ENCODE measurements around the gene ZNF343.
A peak's percentile ranks its signal among the peaks of the same experiment; 100 is the strongest.

The ZNF343 gene

DNA sequence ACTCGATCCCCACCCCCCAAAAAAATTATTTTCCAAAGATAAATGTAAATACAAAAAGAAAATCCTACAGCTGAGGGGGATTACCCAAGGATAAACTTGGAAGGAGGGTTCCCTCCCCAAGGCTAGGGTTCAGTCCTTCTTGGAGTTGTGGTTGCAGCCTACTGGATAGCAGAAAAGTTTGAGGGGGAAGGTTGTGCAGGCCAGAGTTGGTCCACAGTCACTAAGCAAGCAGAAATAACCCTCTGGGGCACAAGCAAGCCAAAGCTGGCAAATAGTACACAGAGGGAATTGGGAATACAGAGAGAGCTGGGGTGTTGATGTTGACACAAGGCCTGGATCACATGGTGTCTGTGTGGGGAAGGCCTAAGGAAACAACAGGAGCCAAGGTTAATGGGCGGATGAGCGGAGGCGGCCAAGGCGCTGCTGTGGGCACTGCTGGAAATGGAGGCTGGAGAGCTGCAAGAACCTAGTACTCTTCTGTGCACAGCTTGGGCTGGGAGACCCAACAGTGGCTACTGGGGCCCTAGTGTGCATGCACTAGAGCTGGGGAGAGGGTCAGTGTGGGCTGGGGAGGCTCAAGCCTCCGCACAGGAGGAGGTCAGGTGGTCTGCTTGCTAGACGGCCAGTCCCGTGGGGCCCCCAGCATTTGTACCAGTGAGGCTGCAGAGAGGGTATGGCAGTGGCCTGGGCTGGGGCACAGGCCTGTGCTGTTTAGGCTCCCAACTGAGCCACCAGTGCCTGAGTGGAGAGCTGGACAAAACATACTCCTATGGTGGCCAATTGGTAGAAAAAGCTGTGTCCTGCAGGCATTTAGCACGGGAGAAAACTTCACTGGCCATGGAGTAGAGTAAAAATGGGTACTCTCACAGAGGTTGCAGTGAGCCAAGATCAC lies 32.6 kb downstream of the ZNF343 start:
- no peak for DNase-seq (ENCODE audit: low read depth in 2 of 2, low spot score in 1 of 2)

DNA sequence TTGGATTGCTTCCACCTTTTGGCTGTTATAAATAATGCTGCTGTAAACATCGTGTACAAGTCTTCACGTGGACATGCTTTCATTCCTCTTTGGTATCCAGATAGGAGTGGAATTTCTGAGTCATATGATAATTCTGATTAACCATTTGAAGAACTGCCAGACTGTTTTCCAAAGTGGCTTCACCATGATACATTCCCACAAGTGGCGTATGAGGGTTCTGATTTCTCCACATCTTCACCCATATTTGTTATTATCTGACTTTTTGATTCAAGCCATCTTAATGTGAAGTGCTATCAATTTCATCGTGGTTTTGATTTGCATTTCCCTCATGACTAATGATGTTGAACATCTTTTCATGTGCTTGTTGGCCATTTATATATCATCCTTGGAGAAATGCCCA lies 35.2 kb downstream of the ZNF343 start:
- no peak for DNase-seq (ENCODE audit: low read depth in 2 of 2, low spot score in 1 of 2)

DNA sequence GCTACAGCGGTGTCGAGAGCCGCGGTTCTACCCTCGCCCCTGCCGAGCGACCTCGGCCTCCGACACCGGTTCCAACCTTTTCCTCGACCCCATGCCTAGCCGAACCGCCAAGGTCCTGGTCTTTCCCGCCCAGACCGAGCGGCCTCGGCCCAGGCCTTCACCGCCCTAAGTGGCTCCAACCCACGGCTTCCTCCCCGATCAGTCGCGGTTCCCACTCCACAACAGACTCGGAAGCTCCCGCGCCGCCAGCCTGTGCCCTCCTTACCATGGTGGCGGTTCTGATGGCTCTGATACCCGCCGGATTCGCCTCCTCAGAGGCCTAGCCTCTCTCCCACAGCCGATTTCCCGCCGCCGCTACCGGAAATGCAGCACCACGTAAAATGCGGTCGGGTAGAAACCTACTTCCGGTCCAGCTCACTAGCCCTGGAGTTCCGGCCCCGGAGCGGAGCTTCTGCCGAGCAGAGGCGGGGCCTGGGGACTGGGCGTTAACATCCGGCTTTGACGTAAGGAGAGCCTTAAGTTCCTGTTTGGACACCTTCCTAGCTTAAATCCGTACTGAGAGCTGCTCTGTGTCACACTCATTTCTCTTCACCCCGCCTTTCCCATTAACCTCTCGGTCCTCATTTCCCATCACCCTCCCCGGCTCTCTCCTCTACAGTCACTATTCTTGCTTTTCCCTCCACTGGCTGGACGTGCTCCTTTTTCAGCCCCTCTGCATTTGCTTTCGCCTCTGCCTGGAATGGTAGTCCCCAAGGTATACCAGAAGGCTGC lies 38.1 kb downstream of the ZNF343 start, which contains the start of gene SNRPB:
Gene SNRPB (minus strand): TSS at position 367 of the 771 bp plus-strand sequence. CDS start 99 bp downstream, at position 268.
- DNase-seq (ENCODE audit: low read depth in 2 of 2, low spot score in 1 of 2), result peak; percentile 89 to 92

DNA sequence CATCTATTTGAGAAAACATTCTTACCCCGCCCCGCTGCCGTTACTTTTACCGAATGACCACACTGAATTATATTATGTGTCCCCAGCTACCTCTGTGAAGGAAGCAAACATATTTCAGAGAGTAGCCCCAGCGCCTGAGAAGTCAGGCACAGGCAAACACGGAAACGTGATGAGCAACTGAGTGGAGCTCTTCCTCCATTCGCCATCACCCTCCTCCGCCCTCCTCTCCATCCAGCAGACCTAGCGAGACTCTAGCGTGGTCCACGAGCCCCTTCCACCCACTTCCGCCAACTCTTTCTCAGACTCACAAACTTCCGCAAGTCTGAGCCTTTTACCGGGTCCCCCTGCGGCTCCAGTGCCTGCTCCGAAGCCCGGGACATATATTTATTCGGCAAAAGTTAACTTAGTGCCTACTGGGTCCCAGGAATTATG lies 38.7 kb downstream of the ZNF343 start:
- peak; percentile 18 to 35 for DNase-seq (ENCODE audit: low read depth in 2 of 2, low spot score in 1 of 2)

DNA sequence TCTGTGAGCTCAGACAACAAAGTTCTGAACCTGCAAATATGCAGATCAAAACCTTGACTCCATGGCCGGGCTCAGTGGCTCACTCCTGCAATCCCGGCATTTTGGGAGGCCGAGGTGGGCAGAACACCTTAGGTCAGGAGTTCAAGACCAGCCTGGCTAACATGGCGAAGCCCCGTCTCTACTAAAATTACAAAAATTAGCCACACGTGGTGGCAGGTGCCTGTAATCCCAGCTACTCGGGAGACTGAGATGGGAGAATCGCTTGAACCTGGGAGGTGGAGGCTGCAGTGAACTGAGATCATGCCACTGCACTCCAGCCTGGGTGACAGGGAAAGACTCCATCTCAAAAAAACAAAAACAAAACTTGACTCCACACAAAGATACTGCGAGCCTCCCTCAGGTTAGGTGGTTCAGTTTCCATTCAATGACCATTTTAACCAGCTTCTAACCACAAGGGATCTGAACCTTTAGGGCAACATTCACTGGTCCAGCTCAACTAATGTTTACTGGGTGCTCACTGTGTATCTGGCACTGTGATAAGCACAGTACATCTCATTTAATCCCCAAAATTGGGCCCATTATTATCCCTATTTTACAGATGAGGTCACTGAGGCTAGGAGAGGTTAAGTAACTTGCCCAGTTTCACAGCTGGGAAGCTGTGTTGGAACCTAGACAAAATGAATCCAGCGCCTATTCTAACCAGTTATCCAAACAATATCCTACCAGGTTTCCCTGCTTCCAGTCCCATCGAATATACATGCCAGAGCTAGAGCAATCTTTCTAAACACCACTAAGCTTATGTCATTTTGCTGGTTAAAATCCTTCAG lies 39.9 kb downstream of the ZNF343 start:
- no peak for DNase-seq (ENCODE audit: low read depth in 2 of 2, low spot score in 1 of 2)

DNA sequence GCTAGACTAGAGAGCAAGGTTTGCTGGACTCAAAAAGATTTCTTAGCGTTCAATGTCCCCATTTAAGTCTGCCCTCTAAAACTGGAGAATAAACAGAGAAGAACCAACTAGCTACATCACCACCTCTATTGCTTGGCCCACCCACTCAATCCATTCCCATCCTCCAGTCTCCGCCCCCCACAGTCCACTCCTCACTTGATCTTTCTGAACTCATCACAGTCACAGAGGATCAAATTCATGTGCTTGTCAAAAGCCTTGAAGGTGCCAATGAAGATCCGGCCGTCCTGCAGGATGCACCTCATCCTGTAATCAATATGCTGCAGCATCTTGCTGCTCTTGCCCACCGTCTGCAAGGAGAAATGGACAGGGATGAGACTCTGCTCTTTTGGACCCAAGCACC lies 41.3 kb downstream of the ZNF343 start:
- no peak for DNase-seq (ENCODE audit: low read depth in 2 of 2, low spot score in 1 of 2)

DNA sequence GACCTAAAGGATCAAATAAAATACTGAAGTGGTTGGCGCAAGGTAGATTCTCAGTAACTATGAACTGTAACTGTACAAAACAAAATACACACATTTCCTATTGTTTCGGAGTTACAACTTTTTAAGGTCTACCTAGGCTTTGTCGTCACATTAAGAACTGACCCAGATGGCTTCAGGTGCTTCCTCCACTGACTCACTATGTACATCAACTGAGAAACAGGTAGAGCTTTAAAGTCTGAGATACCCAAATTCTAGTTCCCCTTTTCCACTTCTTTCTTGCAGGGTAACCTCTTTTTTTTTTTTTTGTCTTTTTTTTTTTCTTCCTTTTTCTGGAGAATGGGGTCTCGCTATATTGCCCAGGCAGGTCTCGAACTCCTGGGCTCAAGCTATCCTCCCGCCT lies 43.6 kb downstream of the ZNF343 start:
- no peak for DNase-seq (ENCODE audit: low read depth in 2 of 2, low spot score in 1 of 2)

DNA sequence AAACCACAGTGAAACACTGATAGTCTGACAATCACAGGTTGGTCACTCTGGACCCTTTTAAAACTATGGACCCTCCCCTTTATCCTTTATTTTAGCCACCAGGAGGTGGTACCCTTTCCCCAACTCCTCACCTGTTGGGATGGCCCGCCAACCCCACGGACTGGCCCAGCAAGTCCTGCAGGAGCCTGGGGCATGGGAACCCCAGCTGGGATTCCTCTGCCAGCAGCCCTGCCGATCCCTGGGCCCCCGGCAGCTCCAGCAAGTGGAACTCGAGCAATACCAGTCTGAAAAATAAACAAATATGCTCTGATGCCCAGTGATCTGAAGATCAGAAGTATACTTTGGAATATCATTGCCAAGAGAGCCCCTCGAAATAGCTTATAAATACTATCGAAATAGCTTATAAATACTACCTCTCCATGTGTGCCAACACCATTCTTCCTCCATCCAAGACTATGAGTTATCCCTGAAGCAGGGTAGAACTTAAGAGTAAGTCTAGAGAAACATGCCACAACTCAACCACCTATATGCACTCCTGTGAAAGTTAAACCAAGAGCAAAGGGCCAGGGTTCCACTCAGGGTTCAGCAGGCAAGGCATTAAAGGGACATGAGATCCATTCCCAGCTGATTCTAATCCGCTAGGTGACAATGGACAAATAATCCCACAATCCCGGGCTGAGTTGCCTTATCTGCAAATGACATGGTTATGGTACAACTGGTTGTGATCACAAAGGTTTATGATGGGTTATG lies 44.9 kb downstream of the ZNF343 start:
- no peak for DNase-seq (ENCODE audit: low read depth in 2 of 2, low spot score in 1 of 2)

DNA sequence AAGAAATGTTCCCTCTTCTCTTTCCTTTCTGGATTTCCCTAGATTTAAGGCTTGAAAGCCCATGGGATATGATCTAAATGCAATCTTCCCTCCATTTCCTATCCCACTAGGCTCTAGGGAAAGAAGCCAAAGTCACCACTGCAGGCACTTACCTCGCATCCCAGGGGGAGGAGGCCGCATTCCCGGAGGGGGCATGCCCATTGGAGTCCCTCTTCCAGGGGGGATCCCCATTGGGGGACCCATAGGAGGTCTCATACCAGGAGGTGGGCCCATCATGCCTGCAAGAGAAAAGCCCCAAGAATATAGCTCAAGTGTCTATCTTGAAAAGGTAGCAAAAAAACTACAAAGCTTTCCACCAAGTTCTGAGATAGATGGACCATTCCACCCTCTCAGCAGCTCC lies 46.2 kb downstream of the ZNF343 start:
- no peak for DNase-seq (ENCODE audit: low read depth in 2 of 2, low spot score in 1 of 2)

DNA sequence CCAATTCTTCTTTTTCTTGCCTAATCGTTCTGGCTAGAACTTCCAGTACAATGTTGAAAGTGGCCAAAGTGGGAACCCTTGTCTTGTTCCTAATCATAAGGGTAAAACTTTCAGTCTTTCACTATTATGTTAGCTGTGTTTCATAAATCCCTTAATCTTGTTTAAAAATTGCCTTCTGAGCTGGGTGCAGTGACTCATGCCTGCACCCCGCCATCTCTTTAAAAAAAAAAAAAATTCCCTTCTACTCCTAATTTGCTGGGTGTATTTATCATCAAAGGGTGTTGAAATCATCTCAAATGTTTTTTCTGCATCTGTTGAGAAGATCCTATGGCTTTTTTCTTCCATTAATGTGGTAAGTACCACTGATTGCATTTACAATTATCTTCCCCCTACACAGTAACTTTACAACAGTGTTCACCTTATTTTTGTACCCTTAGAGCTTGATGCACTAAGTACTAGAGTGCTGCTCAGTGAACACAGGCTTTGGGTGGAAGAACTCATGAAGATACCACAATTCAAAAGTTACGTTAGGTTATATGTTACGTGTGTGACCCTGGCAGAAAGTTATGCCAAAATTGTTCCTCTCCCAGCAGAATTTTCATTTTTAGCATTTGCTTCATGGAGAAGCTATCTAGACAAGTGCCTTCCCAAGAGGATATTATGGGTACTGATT lies 47.8 kb downstream of the ZNF343 start:
- DNase-seq (ENCODE audit: low read depth in 2 of 2, low spot score in 1 of 2), result no peak

DNA sequence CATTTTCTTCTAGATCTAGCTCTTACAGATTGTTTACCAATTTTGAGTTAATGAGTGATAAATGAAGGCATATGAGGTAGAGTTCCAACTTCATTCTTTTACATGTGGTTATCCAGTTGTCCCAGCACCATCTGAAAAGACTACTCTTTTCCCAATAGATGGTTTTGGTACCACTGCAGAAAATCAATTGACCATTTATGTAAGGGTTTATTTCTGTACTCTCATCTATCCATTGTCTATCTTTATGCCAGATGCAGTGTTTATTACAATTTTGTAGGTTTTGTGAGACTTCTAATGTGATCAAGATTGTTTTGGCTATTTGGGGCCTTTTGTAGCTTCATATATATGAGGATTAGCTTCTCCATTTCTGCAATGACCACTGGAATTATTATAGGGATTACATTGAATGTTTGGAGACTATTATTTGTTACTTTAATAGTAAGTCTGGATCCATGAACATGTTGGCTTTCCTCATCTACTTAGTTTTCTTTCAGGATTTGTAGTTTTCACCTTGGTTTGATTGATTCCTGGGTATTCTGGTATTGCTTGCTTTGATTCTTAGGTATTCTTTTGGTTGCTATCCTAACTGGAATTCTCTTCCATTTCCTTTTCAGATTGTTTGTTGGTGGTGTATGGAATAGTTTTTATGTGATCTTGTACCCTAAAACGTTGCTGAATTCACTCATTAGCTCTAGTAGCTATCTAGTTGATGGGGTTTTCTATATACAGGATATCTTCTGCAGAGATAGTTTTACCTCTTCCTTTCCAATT lies 48.5 kb downstream of the ZNF343 start:
- DNase-seq (ENCODE audit: low read depth in 2 of 2, low spot score in 1 of 2), result no peak

DNA sequence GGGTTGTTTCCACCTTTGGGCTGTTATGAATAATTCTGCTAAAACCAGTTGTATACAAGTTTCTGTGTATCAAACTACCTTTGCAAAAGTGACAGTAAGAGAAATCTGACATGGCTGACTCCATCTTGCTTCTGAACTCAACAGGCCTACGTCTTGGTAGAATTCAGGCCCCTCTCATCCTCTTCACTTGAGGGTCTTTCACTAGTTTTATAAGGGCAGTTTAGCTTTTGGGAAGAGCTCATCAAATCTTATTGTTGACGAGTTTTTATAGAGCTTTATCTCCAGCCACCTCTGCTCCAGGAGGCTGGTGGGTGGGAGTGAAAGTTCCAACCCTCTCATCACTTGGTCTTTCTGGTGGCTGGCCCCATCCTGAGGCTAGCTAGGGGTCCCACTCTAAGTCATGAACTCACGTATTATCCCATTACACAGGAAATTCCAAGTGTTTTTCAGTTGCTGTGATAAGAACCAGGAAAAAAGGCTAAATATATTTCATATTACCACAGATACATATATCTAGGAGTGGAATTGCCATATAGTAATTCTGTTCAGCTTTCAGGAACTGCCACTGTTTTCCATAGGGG lies 49.7 kb downstream of the ZNF343 start:
- DNase-seq (ENCODE audit: low read depth in 2 of 2, low spot score in 1 of 2), result no peak

DNA sequence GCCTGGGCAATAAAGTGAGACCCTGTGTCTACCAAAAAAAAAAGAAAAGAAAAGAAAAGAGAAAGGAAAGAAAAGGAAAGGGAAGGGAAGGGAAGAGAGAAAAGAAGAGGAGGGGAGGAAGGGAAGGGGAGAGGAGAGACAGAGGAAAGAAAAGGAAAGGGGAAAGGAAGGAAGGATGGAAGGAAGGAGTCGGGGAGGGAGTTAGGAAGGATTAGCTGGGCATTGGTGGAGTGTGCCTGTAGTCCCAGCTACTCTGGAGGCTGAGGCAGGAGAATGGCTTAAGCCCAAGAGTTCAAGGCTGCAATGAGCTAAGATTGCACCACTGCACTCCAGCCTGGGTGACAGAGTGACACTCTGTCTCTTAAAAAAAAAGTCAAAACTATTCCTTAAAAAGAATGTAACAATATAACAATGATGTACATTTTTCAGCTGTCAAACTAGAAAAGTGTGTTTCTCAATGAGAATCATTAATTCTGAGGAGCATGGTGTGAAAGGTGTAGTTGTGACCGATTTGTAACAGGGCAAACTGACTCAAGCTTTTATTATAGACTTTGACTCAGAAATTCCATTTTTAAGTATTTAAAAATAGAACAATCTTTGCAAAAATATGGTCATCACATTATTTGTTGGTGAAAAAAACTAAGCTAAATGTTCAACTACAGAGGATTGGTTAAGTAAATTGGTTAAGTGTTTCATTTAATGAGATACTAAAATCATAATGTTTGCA lies 52.8 kb downstream of the ZNF343 start:
- DNase-seq (ENCODE audit: low read depth in 2 of 2, low spot score in 1 of 2), result no peak

DNA sequence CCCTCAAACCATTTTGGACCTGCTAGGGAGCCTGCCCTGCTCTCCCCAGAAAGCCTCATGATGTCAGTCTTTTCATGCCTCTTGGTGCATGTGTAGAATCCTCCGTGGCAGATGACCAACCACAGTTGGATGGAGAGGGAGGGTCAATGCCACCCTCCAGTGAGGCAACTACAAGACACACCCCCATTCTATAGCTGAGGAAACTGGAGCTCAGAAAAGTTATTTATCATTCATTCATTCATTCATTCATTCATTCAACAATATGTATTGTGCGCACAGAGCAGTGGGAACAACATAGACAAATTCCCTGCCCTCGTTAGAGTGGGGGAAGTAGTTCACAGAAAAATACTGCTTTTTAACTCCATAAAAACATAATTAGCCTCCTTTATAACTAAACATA lies 54.9 kb downstream of the ZNF343 start:
- no peak for DNase-seq (ENCODE audit: low read depth in 2 of 2, low spot score in 1 of 2)

DNA sequence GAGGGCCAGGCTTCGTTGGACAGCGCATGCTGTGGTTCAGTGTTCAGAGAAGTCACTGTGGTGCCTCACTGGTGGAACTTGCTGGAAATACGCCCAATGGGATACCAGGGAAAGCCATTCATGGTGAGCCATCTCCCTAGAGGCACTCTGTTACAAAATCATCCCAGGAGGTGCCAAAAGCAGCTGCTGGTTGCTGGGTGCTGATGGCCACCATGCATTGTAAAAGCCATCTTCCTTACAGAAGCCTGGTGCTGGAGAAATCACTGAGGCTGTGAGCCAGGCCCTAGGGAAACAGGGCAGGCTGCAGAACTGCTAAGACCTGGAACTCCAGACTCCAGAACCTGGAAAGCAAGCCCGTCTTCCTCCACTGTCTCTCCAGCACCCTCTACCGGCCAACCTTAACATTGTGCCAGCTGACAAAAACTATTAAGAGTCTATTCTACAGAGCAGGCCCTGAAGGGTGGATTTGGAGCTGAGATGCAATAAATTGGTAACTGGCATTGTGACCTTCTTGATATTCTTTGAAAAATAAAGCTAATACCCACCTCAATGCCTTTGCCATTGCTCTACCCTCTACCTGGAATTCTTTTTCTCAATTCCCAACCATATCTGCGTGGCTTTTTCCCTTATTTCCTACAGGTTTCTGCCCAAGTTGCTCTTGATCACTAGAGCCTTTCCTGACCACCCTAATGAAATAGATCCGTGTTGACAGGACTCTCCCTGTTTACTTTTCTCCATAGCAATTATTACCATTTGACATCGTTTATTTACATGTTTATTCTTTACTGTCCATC lies 56.6 kb downstream of the ZNF343 start:
- peak in 1 of 2 donors; percentile 20 for DNase-seq (ENCODE audit: low read depth in 2 of 2, low spot score in 1 of 2)

DNA sequence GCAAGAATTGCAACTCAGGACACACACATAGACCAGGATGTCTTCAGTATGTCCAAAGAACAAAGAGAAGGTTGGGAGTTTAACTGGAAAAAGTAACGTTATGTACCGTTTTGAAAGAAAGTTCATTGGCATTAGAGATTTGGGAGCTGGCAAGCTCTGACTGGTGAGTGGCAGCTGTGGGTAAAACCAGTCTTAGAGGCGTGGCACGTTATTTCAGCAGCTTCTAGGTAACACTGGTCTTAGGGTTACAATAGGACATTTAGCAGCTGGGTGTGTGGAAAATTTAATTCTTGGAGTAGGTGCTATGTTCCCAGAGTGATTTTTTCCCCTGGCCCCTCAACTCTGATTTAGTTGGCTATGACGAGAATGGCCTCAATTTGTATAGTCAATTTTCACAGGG lies 57.3 kb downstream of the ZNF343 start:
- no peak for DNase-seq (ENCODE audit: low read depth in 2 of 2, low spot score in 1 of 2)

DNA sequence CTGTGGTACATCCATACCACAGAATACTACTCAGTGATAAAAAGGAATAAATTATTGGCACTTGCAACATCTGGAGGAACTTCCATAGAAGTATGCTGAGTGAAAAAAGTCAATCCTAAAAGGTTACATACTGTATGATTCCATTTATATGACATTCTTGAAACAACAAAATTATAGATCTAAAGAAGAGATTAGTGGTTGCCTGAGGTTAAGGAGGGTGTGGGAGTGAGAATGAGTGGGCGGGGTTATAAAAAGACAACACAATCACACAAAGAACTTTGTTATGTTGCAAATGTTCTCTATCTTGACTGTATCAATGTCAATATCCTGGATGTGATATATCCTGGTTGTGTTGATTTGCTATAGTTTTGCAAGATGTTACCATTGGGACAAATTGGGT lies 59.3 kb downstream of the ZNF343 start:
- DNase-seq (ENCODE audit: low read depth in 2 of 2, low spot score in 1 of 2), result no peak

Data from stimulated activated CD8-positive, alpha-beta memory T cell treated with anti-CD3 and anti-CD28 coated beads, Interleukin-4, amount 100 ng/mL, for 1 hour (primary cell).